NOMO-1 treated with DMSO at 0.1 percent for 48 hours (cell line): Measurements from ENCODE around the gene C11orf91.
"Not testable (repeated sequence)": the region's sequence is repeated elsewhere in the genome, so short reads cannot be mapped to it uniquely, and the experiment has no call there.

ENCODE experiments used
- DNase-seq: peaks from one replicate; lab custom pipeline; 2025; ENCODE audit not compliant: unreplicated experiment; lab: John Stamatoyannopoulos, UW

C11orf91 gene

GRCh38 chr11:33700502-33701271 is at the start of gene C11orf91:
TSS of gene C11orf91 (minus strand) at chr11:33700826. CDS start at chr11:33700740, 86 bp downstream.
- DNase-seq = peak; percentile 70

GRCh38 chr11:33747979-33748378 is 47.4 kb upstream of the C11orf91 start:
- no peak for DNase-seq

- DNase-seq = no peak
These were observed 42.7 kb upstream of the C11orf91 start for GRCh38 chr11:33743291-33743690.

GRCh38 chr11:33742249-33742851 is 41.7 kb upstream of the C11orf91 start:
- DNase-seq = peak; percentile 20

- DNase-seq = no peak
These were observed 41.2 kb upstream of the C11orf91 start for GRCh38 chr11:33741806-33742205.

- DNase-seq = no peak
These were observed 36.8 kb upstream of the C11orf91 start for GRCh38 chr11:33737362-33737821.

GRCh38 chr11:33736148-33736812 is 35.7 kb upstream of the C11orf91 start, which contains the start of gene CD59:
TSS of gene CD59 (minus strand) at chr11:33736423. CDS start at chr11:33722445, 13,978 bp downstream.
- DNase-seq = peak; percentile 31

- DNase-seq = peak; percentile 60
These were observed 34.9 kb upstream of the C11orf91 start for GRCh38 chr11:33735271-33736147.

GRCh38 chr11:33734441-33735270 is 34.0 kb upstream of the C11orf91 start:
- no peak for DNase-seq

- DNase-seq = no peak
These were observed 33.4 kb upstream of the C11orf91 start for GRCh38 chr11:33733980-33734379.

- peak; percentile 52 for DNase-seq
These were observed 31.3 kb upstream of the C11orf91 start for GRCh38 chr11:33731723-33732531.

- DNase-seq = no peak
These were observed 30.1 kb upstream of the C11orf91 start for GRCh38 chr11:33730716-33731115.

GRCh38 chr11:33729072-33729664 is 28.5 kb upstream of the C11orf91 start:
- DNase-seq = not testable (repeated sequence)

- not testable (repeated sequence) for DNase-seq
These were observed 26.9 kb upstream of the C11orf91 start for GRCh38 chr11:33727539-33727938.

- DNase-seq = no peak
These were observed 24.9 kb upstream of the C11orf91 start for GRCh38 chr11:33725496-33725895.

- DNase-seq = no peak
These were observed 24.0 kb upstream of the C11orf91 start for GRCh38 chr11:33724644-33725035.

GRCh38 chr11:33723238-33723881 is 22.7 kb upstream of the C11orf91 start:
- DNase-seq = peak; percentile 64

GRCh38 chr11:33722590-33723234 is 22.1 kb upstream of the C11orf91 start:
- no peak for DNase-seq
